Stimulated activated CD8-positive, alpha-beta memory T cell treated with anti-CD3 and anti-CD28 coated beads, Interleukin-12 subunit alpha, Interleukin-12 subunit beta, amount 100 ng/mL, for 1 hour (primary cell): ENCODE data around the gene CYBB.

Source experiments
- DNase-seq: peaks from one replicate; pipeline ENCODE4 v3.0.0-alpha.2; 2020; ENCODE audit warnings: low read depth

The CYBB gene

DNA sequence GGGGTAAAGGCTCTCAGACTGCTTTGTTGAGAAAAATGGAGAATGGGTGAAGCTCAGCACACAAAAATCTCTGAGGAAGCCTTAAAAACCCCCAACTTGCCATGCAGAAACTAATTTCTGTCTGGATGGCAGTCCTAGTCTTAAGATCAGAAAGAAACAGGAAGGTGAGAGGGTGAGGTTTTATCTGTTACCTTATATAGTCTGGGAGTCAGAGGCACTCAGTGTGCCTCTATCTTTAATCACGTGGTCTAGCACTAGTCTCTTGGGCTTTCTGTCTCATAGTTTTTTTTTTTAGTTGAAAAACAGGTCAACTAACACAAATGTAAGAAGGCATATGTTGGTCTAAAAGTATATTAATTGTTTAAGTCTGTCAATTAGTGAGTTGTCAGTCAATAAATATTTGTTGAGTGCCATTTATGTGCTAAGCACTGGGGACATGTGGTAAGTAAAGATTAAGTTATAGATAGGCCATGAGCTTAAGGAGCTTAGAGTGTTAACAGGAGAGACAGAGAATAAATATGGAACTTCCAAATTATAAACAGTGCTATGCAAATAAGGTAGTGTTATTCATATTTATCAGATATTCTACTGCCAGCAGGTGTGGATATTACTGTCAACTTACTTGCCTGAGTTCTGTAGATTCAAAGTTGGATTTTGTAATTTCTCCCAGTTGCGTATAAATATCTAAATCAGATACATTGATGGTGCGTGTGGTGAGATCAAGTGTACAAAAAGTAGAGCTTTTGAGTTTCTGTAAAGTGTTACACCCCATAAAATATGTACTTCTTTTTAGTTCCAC lies 7.0 kb downstream of the CYBB start:
- DNase-seq = no peak

DNA sequence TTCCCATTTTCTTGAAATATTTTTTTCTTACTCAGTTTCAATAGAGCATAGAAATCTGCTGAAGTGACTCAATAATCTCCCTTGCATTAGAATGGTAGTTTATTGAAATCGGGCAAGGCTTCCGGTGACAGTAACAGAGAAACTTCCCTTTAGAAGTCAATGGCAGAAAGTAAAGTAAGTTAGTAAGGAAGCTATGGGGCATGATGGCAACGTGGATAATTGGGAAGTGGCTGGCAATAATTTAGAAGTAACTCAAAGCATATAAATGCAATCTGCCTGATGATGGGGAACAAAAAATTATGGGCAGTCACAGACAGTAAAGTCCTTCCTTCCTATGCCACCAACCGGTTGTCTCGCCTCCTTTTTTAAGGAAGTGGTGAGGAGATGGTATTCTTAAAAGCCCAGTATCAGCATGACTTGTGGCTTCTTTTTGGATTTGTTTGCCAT lies 7.6 kb downstream of the CYBB start:
- DNase-seq = no peak

DNA sequence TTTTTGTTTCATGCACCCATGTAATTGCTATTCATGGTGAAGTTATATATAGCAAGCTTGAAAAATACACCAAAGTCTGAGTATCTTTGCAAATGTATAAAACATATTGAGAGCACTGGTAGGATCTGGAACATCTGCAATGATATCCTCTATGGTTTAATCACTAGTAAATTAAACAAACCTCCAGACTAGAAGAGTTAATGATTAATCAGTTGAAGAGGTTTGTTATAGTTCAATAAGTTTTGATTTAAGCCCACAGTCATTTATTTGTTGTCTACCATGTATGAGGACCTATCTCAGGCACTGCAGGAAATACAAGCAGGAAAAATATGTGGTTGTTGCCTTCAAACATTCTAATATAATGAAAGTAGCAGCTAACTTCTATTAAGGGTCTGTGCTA lies 16.5 kb downstream of the CYBB start:
- DNase-seq = no peak

DNA sequence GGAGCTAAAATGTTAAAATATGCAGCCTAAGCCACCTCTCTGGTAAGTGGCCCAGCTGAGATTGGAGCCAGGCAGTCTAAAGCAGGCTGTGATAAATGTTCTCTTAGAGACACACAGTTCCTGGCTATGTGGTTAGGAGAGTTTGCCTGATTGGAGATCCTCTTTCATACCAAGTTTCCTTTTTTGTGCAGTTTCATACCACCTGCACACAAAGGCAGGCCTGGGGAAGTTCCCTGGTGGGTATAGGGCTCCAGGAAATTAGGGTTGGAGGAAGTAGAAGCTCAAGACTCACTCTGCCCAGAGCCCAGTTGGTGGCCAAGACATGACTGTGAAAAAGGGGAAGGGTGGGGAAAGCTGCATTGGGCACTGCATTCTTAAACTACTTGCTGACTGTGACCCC lies 16.9 kb downstream of the CYBB start:
- no peak for DNase-seq

DNA sequence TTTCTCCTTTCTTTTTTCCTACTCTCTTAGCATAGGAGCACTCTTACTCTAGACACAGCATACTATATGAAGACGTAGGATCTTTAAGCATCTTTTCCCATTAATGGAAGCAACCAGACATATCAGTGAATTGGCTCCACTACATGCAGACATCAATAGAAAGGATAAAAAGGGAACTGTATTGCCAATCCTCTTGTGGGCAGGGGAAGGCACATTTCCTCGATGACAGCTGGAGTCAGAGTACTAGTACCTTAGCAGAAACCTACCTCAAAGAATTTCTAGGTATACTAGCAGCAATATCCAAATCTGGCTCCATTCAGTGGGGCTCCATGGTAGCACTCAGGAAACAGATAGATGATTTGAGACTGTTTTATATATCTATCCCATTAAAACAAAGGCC lies 20.1 kb downstream of the CYBB start:
- DNase-seq = no peak

DNA sequence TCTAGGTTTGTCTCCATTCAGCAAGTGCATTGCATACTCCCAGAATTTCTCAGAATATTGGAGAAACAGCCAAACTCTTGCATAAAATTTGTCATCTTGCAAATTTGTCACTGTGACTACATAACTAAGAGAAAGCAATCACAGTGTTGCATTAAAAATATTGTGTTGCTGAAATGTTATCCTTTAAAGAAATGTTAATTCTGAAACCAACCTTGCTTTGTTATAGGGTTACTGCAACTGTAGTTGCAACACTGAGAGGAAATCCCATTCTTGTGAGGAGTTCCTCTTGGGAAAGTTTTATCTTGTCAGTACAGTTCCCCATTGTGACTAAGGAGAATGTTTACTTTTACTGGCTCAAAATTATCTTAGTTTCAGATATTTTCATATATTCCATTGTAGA lies 20.9 kb downstream of the CYBB start:
- no peak for DNase-seq

DNA sequence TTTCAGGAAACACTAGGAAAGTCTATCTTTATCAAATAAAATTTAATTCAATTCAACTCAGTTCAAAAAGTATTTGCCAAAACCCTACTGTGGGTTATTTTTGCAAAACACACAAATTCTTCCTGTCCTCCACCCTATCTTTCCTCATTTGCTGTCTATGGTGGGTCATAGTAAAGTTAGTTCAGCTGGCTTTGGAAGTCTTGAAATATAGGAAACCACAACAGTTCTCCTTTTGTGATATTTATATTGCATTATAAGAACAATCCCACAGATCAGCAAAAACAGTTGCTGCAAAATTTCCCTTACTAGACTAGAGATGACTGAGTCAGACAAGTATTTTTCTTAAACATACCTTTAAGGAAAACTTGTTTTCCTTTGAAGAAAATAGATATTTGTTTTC lies 22.2 kb downstream of the CYBB start:
- DNase-seq = no peak

DNA sequence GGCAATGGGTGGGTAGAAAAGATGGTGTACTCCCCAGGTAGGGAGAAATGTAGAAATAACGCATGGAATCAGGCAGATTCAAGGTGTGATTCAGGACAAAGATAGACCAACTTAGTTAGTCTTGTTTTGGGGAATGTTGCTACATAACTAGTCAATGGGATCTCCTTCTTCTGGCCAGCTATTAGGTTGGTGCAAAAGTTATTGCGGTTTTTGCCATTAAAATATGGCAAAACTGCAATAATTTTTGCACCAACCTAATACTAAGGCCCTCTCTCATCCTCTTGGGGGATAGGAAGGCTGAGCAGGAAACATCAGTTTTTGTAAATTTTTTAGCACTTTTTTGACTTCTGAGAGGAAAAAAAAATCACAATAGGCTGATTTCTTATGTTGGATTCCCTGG lies 23.2 kb downstream of the CYBB start:
- DNase-seq = no peak

DNA sequence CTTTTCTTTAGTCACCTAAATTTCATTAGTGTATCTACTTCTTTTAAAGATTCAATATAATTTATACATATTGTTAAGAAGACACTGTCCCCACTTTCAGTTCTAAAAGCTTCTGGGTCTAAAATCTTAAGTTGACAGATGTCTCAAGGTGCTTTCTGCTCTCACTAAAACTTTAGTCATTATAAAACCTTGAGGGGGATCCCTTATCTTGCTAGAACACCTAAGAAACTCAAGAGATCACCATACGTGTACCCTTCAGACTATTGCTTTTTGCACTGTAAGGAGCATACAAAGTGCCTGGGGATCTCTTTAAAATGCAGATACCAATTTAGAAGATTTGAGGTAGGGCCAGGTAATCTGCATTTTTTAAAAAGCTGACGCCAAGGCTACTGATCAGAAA lies 30.1 kb downstream of the CYBB start:
- DNase-seq = no peak

DNA sequence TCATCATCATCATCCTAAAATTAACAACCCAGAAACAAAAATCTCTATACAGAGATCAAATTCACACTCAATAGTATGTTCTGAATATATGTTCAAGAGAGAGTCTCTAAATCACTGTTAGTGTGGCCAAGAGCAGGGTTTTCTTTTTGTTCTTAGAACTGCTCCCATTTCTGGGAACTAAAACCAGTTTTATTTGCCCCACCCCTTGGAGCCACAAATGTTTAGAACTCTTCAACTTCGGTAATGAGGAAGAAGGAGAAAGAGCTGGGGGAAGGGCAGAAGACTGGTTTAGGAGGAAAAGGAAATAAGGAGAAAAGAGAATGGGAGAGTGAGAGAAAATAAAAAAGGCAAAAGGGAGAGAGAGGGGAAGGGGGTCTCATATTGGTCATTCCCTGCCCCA lies 32.3 kb downstream of the CYBB start:
- DNase-seq = no peak

DNA sequence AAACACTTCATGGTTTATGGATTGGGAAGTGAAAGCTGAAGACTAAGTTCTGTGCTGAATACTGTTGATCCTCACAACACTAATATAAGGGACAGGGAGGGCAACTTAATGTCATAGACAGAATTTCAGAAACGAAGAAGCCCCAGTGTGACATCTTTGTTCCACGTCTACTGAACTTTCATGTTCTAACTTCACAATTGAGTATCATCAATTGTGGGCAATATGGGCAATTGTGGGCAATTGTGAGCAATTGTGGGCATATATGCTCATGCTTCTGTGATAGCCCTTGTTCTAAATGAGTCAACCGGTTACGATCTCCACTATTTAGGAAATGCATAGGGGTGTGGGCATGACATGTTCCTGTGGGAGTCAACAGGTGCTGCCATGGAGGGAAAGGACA lies 33.7 kb downstream of the CYBB start:
- no peak for DNase-seq

DNA sequence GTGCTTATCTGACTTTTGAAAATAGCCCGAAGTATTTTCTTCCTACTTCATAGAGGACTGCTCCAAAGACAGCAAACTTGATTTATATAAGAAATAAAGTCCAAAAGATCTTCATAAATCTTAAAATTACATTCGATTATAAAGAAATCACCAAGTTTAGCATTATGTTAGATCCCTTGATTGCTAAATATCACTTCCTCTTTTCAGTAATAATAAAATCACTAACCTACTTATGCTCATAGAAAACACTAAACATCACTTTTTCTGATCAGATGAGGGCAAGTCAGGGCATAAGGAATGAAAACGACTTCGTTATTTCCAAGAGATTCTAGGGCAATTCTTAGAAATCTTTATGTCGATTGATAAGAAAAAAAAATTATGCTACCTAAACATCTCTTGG lies 35.5 kb downstream of the CYBB start:
- DNase-seq = no peak

DNA sequence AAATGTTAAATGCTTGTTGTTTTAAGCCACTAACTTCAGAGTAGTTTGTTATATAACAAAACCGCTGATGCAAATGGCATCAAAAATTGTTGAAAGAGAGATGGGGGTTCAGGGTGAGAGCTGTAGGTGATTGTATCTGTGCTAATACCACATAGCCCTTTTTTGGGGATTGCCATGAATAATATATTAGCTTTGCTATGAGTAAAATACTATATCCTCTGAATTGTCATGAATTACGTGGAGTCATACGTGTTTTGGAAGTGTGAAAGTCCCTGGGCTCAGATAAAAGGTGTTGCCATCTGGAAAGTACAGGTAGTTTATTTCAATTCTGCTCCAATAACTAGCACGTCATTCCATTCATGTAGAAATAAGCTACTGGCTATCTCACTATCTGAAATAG lies 36.9 kb downstream of the CYBB start:
- no peak for DNase-seq

DNA sequence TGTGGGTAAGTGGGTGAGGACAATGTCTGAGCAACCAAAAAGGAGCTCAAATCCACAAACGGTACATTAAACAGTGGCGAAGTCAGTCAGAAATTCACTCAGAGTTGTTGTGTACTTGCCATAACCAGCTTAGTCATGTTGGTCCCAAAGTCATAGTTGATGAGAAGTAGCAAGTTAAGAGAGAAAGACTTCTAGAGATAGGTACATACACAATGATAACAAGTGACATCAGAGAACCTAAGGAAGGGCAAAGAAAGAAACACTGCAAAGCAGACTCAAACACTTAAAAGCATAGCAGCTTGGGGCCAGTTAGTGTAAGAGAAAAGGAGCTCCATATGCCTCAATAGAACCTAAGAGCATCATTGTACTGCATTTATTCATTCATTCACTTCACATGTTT lies 37.3 kb downstream of the CYBB start:
- no peak for DNase-seq

DNA sequence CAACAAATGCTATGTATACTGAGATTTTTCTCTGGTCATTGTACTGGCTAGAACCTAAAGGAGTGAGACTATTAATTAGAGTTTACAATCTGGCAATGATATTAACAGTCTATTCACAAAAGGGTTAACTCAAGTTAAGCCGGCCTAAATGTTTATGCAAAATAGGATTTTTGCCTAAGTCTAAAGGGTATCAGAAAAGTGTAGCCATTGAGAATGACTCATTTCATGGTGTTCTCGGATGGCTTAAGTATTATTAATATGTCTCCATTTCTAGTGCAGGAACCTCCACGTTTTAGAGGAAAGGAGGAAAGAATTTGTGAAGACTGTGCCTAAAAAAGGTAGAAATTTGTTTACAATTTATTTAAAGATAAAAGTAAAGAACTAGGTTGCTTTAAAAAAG lies 37.7 kb downstream of the CYBB start:
- DNase-seq = no peak

DNA sequence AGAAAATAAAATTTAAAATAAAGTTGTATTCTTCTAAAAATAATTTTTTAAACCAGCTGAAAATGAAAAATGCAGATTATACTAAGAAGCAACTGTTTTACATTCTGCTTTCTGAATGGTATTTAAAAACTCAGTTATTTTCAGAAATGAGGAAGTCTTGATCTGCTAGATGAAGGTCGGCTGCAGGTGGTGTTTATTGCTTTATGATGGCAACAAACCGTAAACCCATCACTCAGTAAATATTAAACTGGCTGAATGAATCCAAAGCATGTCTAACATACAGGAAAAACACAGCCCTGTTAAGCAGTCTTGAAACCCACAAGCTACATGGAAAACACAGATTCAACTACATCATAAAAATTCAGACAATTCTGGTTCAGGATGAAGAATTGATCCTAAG lies 38.2 kb downstream of the CYBB start:
- no peak for DNase-seq

DNA sequence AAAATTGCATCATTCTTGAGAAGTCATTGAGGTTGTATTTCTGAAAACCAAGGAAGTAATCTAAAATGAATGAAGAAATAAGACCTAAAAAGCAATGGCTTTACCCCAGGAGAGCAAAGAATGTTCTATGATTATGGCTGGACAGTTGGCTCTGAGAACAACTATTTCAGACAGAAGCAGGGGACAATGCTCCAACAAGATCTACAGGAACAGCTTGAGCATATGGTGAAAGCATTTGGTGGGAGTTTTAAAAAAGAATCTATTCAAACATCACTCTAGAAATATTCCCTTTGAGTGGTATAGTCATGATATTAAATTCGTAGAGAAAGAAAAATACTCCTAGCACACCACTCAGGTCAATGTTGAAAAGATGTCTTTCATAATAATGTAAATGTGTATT lies 40.8 kb downstream of the CYBB start:
- no peak for DNase-seq

DNA sequence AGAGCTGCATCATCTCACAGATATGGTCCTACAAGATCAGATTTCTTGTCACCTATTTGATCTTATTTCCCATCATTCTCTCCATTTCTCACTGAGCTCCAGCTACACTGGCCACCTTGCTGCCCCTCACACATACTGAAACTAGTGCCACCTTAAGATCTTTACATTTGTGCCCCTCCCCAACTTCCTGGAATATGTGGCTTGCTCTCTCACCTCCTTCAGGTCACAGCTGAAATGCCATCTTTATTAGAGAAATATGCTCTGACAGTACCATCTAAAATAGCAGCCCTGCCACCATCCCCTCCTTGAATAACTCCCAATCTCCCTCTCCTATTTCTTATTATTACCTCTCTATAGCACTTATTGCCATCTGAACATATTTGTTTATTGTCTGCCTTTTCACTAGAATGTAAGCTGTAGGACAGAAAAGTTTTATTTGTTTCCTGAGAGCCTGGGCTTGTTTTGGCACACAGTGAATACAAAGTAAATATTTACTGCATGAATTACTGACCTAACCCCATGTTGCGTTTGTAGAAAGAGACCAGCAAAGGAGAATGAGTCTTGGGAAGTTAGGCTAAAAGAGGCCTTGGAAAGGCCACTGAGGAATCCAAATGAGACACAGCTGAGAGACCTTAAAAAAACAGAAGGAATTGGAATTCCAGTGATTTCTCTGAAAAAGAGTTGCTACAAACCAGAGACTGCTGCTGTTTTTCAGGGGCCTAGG lies 44.8 kb downstream of the CYBB start:
- no peak for DNase-seq

DNA sequence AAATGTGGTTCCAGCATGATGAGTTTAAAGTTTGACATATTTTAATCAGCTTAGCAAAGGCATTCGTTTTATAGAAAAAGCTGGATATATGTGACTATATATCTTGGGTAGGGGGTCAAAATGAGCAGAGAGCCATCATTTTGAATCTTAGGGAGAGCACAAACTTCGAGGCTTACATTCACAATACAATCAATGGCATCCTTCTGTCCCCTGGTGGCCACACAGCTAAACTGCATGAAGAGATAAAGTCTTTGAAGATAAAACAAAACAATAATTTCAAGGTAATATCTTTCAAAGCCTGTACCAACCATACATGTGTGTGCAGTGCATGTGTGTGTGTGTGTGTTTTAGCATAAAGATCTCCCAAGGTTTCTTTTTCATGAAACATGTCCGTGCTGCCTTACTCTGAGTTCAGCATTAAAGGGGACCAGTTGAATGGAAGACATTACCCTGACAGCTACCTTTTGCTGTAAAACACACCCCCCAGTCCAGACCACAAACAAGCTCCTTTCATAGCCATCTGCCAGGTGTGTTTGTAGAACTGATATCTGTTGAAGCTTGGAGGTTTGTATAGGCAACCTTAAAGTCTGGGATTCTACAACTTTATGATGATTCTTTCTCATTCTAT lies 45.5 kb downstream of the CYBB start:
- peak; percentile 25 for DNase-seq

DNA sequence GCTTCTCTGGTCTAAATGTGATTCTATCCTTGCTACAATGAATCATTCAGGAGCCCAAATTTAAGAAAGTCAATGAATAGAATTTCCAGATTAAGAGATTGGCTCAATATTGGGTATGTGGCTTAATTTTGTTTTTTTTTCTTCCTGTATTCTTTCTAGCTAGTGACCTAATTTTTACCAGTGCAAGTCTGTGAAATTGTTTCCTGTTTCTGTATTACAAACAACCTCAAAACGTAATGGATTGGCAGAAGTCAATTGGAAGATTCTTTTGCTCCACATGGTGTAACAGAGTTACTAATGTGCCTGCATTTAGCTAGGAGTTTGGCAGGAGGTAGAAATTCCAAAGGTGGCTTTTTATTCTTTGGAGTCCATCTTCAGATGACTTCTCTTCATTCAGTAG lies 49.9 kb downstream of the CYBB start:
- DNase-seq = no peak

DNA sequence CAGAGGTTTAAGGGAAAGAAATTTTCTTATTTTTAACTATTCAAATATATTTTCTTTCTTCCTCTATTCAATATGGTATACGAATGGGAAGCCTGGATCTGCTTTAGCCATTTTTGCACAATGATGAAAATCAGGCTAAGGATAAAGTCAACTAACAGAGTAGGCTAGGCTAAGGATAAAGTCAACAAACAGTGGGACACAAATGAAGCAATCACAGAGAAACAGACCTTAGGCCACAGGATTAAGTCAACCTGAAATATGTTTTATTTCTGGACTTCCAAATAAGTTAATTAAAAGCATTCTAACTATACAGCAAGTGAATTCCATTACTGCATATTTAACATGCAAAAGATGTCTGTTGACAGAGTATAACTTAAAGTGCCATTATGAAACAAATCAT lies 50.5 kb downstream of the CYBB start:
- no peak for DNase-seq

DNA sequence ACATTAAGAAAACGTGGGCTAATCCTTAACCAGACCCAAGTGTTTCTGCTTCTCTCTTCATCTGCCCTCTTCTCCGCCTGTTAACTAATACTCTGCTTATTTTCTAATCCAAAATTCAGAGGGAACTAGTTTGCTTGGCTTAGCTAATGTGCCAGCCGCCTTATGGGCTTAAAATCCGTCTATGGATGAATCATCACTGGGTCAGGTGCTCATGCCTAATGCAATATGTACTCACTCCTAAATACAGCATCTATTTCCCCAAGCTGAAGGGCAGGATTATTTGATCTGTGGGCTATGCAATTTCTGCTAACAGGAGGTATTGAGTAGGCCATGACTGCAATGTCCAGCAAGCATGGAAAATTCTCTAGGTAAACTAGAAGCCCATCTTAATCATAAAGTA lies 55.1 kb downstream of the CYBB start:
- DNase-seq = no peak

DNA sequence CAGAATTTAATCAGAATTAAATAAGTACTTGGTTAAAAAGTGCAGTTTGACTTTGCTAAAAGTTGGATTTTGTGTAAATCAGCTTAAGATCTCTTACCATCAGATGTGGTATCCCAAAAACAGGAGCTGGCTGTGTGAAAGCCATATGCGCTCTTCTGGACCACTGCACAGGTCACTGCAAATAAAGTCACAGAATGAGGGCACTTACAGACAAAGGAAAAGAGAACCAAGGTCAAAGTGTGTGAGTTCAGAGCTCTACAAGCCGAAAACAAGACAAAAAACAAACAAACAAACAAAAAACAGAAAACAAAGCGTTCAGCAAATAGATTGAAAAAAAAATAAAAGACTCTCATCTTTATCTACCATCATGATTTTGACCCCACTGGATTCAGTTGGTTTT lies 61.1 kb downstream of the CYBB start:
- no peak for DNase-seq
